IPS DF 6.9 (cell line): Measurements from ENCODE around the gene PGPEP1.

Source experiments
- DNase-seq: peaks from one replicate; pipeline ENCODE4 v3.0.0-alpha.2; 2013; ENCODE audit warnings: low read depth, low spot score
- H3K27ac ChIP-seq: one replicate; pipeline ENCODE4 v1.5.1; 2013; ENCODE audit warnings: low read length, control low read depth
- H3K27me3 ChIP-seq: 2 replicates; pipeline ENCODE4 v1.6.1; 2013; ENCODE audit warnings: mild to moderate bottlenecking, low read length; ENCODE audit not compliant: control insufficient read depth, insufficient read depth
- H3K36me3 ChIP-seq: 2 replicates; pipeline ENCODE4 v1.6.1; 2013; ENCODE audit warnings: low read length; ENCODE audit not compliant: control insufficient read depth, insufficient read depth
- H3K4me1 ChIP-seq: 2 replicates; pipeline ENCODE4 v1.6.1; 2013; ENCODE audit warnings: low read length; ENCODE audit not compliant: control insufficient read depth, insufficient read depth
- H3K4me3 ChIP-seq: 2 replicates; pipeline ENCODE4 v1.5.1; 2013; ENCODE audit warnings: mild to moderate bottlenecking, low read length
- H3K9me3 ChIP-seq: 2 replicates; pipeline ENCODE4 v1.6.1; 2013; ENCODE audit warnings: low read length, inconsistent platforms; ENCODE audit not compliant: control insufficient read depth, insufficient read depth
- WGBS: extraction: QIAGEN DNeasy Blood & Tissue Kit; methylation state at CpG from one replicate; pipeline ENCODE4 v1.1.7; 2013; ENCODE audit warnings: mixed read lengths, missing lambda C conversion rate; ENCODE audit not compliant: insufficient read length, insufficient coverage; 5-methylcytosine and 5-hydroxymethylcytosine counted together

The PGPEP1 gene

DNA sequence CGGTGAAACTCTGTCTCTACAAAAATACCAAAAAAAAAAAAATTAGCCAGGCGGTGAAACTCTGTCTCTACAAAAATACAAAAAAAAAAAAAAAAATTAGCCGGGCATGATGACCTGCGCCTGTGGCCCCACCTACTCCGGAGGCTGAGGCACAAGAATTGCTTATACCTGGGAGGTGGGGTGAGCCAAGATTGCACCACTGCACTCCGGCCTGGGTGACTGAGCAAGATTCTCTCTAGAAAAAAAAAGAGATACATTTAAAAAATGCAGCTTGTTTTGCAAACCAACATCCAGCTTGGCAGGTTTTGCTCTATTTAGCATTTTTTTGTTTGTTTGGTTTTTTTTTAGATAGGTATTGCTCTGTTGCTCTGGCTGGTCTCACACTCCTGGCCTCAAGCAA is 6.7 kb upstream of the PGPEP1 start:
- Histone ChIP-seq H3K36me3 (no peaks in the 10 kb centered on the region), H3K4me1 (peaks cover 1% of the 10 kb centered on the region; the same call in 1 of the 2 replicates), H3K4me3 (no peak overlapping the region), H3K9me3 (no peaks in the 10 kb centered on the region), H3K27me3 (no peaks in the 10 kb centered on the region), H3K27ac (no peak overlapping the region)
- DNase-seq = no peak
- WGBS = no CpG with 5 or more reads among the region's 6 CpGs

GRCh38 chr19:18336121-18336520 is 4.3 kb upstream of the PGPEP1 start:
- H3K27ac ChIP-seq = no peak overlapping the region
- WGBS = no CpG with 5 or more reads among the region's 7 CpGs
- H3K4me1 ChIP-seq = peaks cover 1% of the 10 kb centered on the region; the same call in 1 of the 2 replicates

DNA sequence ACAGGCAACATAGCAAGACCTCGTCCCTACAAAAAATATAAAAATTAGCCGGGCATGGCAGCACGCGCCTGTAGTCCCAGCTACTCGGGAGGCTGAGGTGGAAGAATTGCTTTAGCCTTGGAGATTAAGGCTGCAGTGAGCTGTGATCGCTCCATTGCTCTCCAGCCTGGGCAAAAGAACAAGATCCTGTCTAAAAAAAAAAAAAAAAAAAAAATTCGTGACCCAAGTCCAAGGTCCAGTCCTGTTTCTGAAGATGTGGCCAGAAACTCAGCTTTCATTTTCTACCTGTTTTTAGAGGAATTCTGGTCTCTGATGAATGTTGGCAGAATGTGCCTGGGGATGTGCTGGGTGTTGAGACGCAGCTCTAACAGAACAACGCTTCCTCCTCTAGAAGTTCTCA is 1.9 kb upstream of the PGPEP1 start:
- peaks cover 1% of the 10 kb centered on the region; the same call in 1 of the 2 replicates for H3K4me1 ChIP-seq
- WGBS = no CpG with 5 or more reads among the region's 9 CpGs
- H3K4me3 ChIP-seq = no peak overlapping the region
- no peak overlapping the region for H3K27ac ChIP-seq
- H3K36me3 ChIP-seq = no peaks in the 10 kb centered on the region
- no peak for DNase-seq
- H3K9me3 ChIP-seq = no peaks in the 10 kb centered on the region
- H3K27me3 ChIP-seq = no peaks in the 10 kb centered on the region

More at GRCh38 chr19:18336121-18336520, 4.3 kb upstream of the PGPEP1 start:
- Histone ChIP-seq H3K9me3 (no peaks in the 10 kb centered on the region), H3K36me3 (no peaks in the 10 kb centered on the region), H3K27me3 (no peaks in the 10 kb centered on the region), H3K4me3 (no peak overlapping the region)
- no peak for DNase-seq

DNA sequence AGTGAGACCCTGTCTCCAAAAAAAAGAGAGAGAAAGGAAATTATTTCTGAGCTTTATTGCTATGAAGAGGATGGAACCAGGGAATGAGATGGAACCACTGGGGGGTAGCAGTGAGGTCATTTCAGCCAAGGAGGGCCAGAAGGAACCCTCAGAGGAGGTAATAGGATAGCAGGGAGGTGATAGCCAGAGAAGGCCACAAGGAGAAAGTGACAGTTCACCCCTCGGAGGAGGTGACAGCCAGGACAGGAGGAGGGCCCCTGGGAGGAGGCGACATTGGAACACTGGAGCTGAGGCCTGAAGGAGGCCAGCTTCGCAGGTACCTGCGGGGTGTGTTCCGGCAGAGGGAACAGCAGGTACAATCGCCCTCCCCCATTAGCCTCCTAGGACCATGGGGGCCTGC is 675 bp upstream of the PGPEP1 start:
- H3K9me3 ChIP-seq = no peaks in the 10 kb centered on the region
- no peak overlapping the region for H3K27ac ChIP-seq
- peaks cover 1% of the 10 kb centered on the region; the same call in 1 of the 2 replicates for H3K4me1 ChIP-seq
- DNase-seq = no peak
- H3K27me3 ChIP-seq = no peaks in the 10 kb centered on the region
- H3K4me3 ChIP-seq = no peak overlapping the region
- WGBS = no CpG with 5 or more reads among the region's 6 CpGs
- no peaks in the 10 kb centered on the region for H3K36me3 ChIP-seq

- no peak for DNase-seq
- WGBS = no CpG with 5 or more reads among the region's 18 CpGs
- peaks cover 3% of the 10 kb centered on the region; the same call in 1 of the 2 replicates for H3K4me1 ChIP-seq
Measured at GRCh38 chr19:18340990-18341868, 831 bp downstream of the PGPEP1 start.

DNA sequence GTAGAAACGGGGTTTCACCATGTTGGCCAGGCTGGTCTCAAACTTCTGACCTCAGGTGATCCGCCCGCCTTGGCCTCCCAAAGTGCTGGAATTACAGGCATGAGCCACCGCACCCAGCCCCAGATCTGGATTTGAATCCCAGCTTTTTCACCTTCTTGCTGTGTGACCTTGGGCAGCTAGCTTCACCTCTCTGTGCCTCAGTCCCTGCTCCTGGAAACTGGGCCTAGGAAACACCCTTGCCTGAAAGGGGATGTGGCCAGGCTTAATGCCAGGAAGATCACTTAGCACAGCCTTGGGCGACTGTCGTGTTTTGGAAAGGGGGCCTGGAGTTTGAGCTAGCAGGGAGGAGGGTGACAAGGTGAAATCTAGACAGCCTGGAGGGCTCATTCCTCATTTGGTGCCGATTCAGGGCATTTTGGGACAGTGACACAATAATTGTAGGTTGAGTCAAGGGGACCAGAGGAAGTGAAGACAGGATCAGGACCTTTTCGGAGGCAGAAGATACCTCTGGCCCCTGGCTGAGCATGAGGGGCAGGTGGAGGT is 1.8 kb downstream of the PGPEP1 start:
- WGBS = no CpG with 5 or more reads among the region's 8 CpGs
- Histone ChIP-seq H3K27ac (no peak overlapping the region), H3K36me3 (no peaks in the 10 kb centered on the region), H3K4me3 (no peak overlapping the region), H3K27me3 (no peaks in the 10 kb centered on the region), H3K9me3 (no peaks in the 10 kb centered on the region), H3K4me1 (peaks cover 3% of the 10 kb centered on the region; the same call in 1 of the 2 replicates)
- DNase-seq = no peak

More at GRCh38 chr19:18340990-18341868, 831 bp downstream of the PGPEP1 start:
- no peaks in the 10 kb centered on the region for H3K9me3 ChIP-seq
- H3K27me3 ChIP-seq = no peaks in the 10 kb centered on the region
- peak overlapping the region; percentile 87 for H3K4me3 ChIP-seq
- no peaks in the 10 kb centered on the region for H3K36me3 ChIP-seq
- H3K27ac ChIP-seq = no peak overlapping the region

- Histone ChIP-seq H3K36me3 (no peaks in the 10 kb centered on the region), H3K4me3 (no peak overlapping the region), H3K9me3 (no peaks in the 10 kb centered on the region), H3K4me1 (peaks cover 3% of the 10 kb centered on the region; the same call in 1 of the 2 replicates), H3K27me3 (no peaks in the 10 kb centered on the region), H3K27ac (no peak overlapping the region)
- DNase-seq = no peak
- WGBS = no CpG with 5 or more reads among the region's 13 CpGs
Measured at GRCh38 chr19:18344582-18344950, 4.2 kb downstream of the PGPEP1 start.

DNA sequence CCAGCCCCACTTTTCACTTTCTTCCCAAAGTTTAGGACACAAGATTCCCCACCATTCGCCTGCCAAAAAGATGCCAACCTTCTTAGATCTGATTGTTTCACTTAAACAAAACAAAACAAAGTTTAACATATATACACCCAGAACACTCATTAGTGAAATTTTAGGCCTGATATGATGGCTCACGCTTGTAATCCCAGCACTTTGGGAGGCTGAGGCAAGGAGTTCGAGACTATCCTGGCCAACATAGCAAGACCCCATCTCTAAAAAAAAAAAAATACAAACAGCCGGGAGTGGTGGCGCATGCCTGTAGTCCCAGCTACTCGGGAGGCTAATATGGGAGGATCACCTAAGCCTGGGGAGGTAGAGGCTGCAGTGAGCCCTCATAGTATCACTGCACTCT is 4.9 kb downstream of the PGPEP1 start:
- Histone ChIP-seq H3K36me3 (no peaks in the 10 kb centered on the region), H3K27me3 (no peaks in the 10 kb centered on the region), H3K4me3 (no peak overlapping the region), H3K27ac (no peak overlapping the region), H3K4me1 (peaks cover 3% of the 10 kb centered on the region; the same call in 1 of the 2 replicates), H3K9me3 (no peaks in the 10 kb centered on the region)
- no peak for DNase-seq
- WGBS = no CpG with 5 or more reads among the region's 6 CpGs

DNA sequence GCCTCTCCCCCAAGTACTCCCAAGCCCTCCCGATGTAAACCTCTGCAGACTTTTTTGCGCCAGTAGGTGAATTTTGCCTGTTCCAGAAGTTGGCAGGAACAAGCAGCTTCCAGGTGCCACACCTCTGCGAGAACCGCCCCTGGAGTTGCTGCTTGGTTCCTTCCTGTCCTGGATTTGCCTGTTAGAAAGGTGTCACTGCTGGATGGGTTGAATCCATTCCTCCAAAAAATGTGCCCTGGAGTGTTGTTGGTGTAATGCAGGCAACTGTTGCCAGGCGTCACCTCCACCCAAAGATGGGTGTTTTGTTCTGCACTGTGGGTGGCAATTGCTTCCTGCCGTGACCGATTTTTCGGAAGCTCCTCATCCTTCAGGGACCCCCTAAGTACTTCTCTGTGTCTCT is 5.7 kb downstream of the PGPEP1 start:
- H3K27me3 ChIP-seq = no peaks in the 10 kb centered on the region
- no peaks in the 10 kb centered on the region for H3K36me3 ChIP-seq
- no peak overlapping the region for H3K27ac ChIP-seq
- no peak overlapping the region for H3K4me3 ChIP-seq
- no peak for DNase-seq
- H3K9me3 ChIP-seq = no peaks in the 10 kb centered on the region
- peaks cover 3% of the 10 kb centered on the region; the same call in 1 of the 2 replicates for H3K4me1 ChIP-seq
- no CpG with 5 or more reads among the region's 8 CpGs for WGBS

DNA sequence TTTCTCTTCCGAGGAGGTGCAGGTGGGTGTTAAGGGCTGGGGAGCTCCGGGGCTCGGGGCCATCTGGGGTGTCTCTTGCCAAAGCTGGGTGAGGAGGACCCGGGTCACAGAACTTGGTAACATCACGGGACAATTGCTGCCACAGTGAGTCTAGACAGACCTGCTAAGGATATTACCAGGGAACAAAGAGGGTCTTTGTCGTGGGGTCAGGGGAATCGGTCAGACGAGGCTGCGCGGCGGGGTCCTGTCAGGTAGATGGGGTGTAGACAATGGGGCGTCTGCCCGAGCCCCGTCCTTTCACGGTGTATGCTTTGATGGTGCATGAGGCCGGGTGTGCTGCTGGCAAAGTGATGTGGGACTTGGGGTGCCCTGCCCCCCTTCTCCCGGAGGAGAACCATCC is 7.8 kb downstream of the PGPEP1 start:
- DNase-seq = no peak
- no peak overlapping the region for H3K4me3 ChIP-seq
- no peaks in the 10 kb centered on the region for H3K36me3 ChIP-seq
- no peaks in the 10 kb centered on the region for H3K9me3 ChIP-seq
- peaks cover 3% of the 10 kb centered on the region; the same call in 1 of the 2 replicates for H3K4me1 ChIP-seq
- H3K27ac ChIP-seq = no peak overlapping the region
- WGBS = no CpG with 5 or more reads among the region's 17 CpGs
- H3K27me3 ChIP-seq = no peaks in the 10 kb centered on the region
